ENCODE results near the gene ADCYAP1R1. TPM values are rescaled to one million over a fixed set of nuclear protein-coding genes. Genes with fewer than 3 reads are reported as not detected.

The ADCYAP1R1 gene
- total RNA-seq, 4 donors from 2014 or later, result 13.9 to 36.3 (median 24.2) TPM

- no peak for ATAC-seq
- TF ChIP-seq POLR2A (IDR thresholded peaks at IDR 0.05), result no peak
- no peak for TF ChIP-seq POLR2AphosphoS5 (IDR thresholded peaks at IDR 0.05)
- TF ChIP-seq EP300 (IDR thresholded peaks at IDR 0.05), result no peak
- TF ChIP-seq CTCF (IDR thresholded peaks at IDR 0.05), result no peak
- Histone ChIP-seq H3K4me1 (peaks cover 0 to 4% (median 0%) of the 10 kb centered on the region in 3 donors), H3K4me3 (no peak overlapping the region), H3K27ac (no peak overlapping the region), H3K27me3 (peaks cover 12% of the 10 kb centered on the region), H3K36me3 (no peaks in the 10 kb centered on the region), H3K9me3 (no peaks in the 10 kb centered on the region)
- WGBS, 2 donors (ENCODE audit: low coverage in 1 of 2), result 77 to 100% methylated on average over 1 to 10 of the region's 12 CpGs
These were observed 50.3 kb downstream of the ADCYAP1R1 start for GRCh38 chr7:31102151-31102972.

- Histone ChIP-seq H3K27ac (no peak overlapping the region), H3K4me3 (no peak overlapping the region), H3K27me3 (peaks cover 6% of the 10 kb centered on the region), H3K36me3 (no peaks in the 10 kb centered on the region), H3K4me1 (peaks cover 0 to 4% (median 0%) of the 10 kb centered on the region in 3 donors), H3K9me3 (no peaks in the 10 kb centered on the region)
- 60% methylated on average over 1 of the region's 9 CpGs; no CpG with 5 or more reads in 1 of the 2 donors for WGBS, 2 donors (ENCODE audit: low coverage in 1 of 2)
- no peak for ATAC-seq
- TF ChIP-seq POLR2A (IDR thresholded peaks at IDR 0.05) (no peak), CTCF (IDR thresholded peaks at IDR 0.05) (no peak), EP300 (IDR thresholded peaks at IDR 0.05) (no peak)
These were observed 51.1 kb downstream of the ADCYAP1R1 start for GRCh38 chr7:31102973-31103850.

- Histone ChIP-seq H3K27ac (no peak overlapping the region), H3K4me3 (no peak overlapping the region), H3K9me3 (no peaks in the 10 kb centered on the region), H3K4me1 (peaks cover 0 to 4% (median 0%) of the 10 kb centered on the region in 3 donors), H3K36me3 (no peaks in the 10 kb centered on the region), H3K27me3 (peaks cover 6% of the 10 kb centered on the region)
- WGBS, 2 donors (ENCODE audit: low coverage in 1 of 2), result 80 to 85% methylated on average over 1 to 5 of the region's 8 CpGs
- TF ChIP-seq POLR2A (IDR thresholded peaks at IDR 0.05) (no peak), CTCF (IDR thresholded peaks at IDR 0.05) (no peak), EP300 (IDR thresholded peaks at IDR 0.05) (no peak), POLR2AphosphoS5 (IDR thresholded peaks at IDR 0.05) (no peak)
- no peak for ATAC-seq
These were observed 52.5 kb downstream of the ADCYAP1R1 start for GRCh38 chr7:31104361-31105255.

GRCh38 chr7:31105256-31105950 is 53.3 kb downstream of the ADCYAP1R1 start:
- H3K27me3 ChIP-seq, result peaks cover 6% of the 10 kb centered on the region
- H3K36me3 ChIP-seq, result no peaks in the 10 kb centered on the region
- TF ChIP-seq POLR2A (IDR thresholded peaks at IDR 0.05) (no peak), CTCF (IDR thresholded peaks at IDR 0.05) (no peak), EP300 (IDR thresholded peaks at IDR 0.05) (no peak)
- no peak overlapping the region for H3K27ac ChIP-seq
- H3K9me3 ChIP-seq, result no peaks in the 10 kb centered on the region
- WGBS, 2 donors (ENCODE audit: low coverage in 1 of 2), result 81 to 95% methylated on average over 2 to 4 of the region's 7 CpGs
- H3K4me3 ChIP-seq, result no peak overlapping the region
- no peak for ATAC-seq
- H3K4me1 ChIP-seq, result peaks cover 0 to 4% (median 0%) of the 10 kb centered on the region in 3 donors

Measured in gastroesophageal sphincter (tissue), 4 donors.